ENCODE measurements around the gene PSD4.

PSD4 gene

DNA sequence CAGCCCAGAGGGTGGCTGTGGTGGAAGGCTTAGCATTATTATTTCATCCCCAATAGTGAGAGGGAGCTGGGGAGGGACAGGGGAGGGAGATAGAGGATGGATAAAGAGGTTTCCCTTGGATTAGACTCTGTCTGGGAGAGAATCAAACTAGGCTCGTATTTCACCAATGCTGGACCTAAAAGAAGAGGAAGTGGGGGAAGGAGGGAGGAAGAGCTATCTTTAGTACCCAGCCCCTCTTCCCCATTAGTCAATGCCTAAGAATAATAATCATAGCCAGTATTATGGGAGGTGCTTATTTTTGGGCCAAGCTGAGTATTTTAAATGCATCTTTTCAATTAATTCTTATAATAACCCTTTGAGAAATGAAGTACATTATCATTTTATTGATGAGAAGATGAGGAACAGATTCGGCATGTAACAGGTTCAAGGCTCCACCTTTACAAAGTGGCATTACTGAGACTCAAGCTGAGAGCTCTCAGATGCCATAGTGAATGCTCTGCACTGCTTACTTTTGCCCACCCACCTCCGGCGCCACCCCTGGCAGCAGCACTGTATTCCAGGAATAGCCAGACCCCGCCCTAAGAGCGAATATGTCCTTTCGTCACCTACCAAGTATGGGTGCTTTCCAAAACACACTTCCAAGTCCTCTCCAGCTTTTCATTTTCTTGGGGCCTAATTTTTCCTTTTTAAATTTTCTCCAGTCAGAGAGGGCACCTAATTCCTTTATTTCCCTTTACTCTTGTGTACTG is 83.9 kb downstream of the PSD4 start:
- no peak for TF ChIP-seq EZH2phosphoT487 (conservative IDR thresholded peaks at IDR 0.05; ENCODE audit: low read length)
- TF ChIP-seq, protein P1, sequence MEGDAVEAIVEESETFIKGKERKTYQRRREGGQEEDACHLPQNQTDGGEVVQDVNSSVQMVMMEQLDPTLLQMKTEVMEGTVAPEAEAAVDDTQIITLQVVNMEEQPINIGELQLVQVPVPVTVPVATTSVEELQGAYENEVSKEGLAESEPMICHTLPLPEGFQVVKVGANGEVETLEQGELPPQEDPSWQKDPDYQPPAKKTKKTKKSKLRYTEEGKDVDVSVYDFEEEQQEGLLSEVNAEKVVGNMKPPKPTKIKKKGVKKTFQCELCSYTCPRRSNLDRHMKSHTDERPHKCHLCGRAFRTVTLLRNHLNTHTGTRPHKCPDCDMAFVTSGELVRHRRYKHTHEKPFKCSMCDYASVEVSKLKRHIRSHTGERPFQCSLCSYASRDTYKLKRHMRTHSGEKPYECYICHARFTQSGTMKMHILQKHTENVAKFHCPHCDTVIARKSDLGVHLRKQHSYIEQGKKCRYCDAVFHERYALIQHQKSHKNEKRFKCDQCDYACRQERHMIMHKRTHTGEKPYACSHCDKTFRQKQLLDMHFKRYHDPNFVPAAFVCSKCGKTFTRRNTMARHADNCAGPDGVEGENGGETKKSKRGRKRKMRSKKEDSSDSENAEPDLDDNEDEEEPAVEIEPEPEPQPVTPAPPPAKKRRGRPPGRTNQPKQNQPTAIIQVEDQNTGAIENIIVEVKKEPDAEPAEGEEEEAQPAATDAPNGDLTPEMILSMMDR (IDR thresholded peaks at IDR 0.05; ENCODE audit: insufficient read depth, low read length, poor library complexity, severe bottlenecking), result no peak
- H3K4me2 ChIP-seq (ENCODE audit: low read depth, low read length, poor library complexity, severe bottlenecking), result no peak overlapping the region
- no peak overlapping the region for H3K27ac ChIP-seq (ENCODE audit: low read depth, low read length)
- no peak overlapping the region for H3K4me3 ChIP-seq (ENCODE audit: insufficient read depth, low read length, poor library complexity, severe bottlenecking)
- no peak overlapping the region for H2AFZ ChIP-seq (ENCODE audit: low read depth, low read length, severe bottlenecking)
- H3K9ac ChIP-seq (ENCODE audit: low read length), result no peak overlapping the region
- H4K20me1 ChIP-seq (ENCODE audit: low read depth, low read length), result no peaks in the 10 kb centered on the region
- no peaks in the 10 kb centered on the region for H3K9me3 ChIP-seq (ENCODE audit: insufficient read depth, low read length)
- H3K27me3 ChIP-seq (ENCODE audit: low read length), result no peaks in the 10 kb centered on the region
- no peaks in the 10 kb centered on the region for H3K36me3 ChIP-seq (ENCODE audit: low read length)
- no peaks in the 10 kb centered on the region for H3F3A ChIP-seq (ENCODE audit: insufficient read depth)
- no peaks in the 10 kb centered on the region for H3K79me2 ChIP-seq (ENCODE audit: insufficient read depth, low read length)
- H3K9me2 ChIP-seq (replicated peaks; ENCODE audit: insufficient read depth, low read length), result no peaks in the 10 kb centered on the region

GRCh38 chr2:113258471-113259147 is 84.8 kb downstream of the PSD4 start:
- Histone ChIP-seq H3K4me2 (ENCODE audit: low read depth, low read length, poor library complexity, severe bottlenecking) (no peak overlapping the region), H4K20me1 (ENCODE audit: low read depth, low read length) (no peaks in the 10 kb centered on the region), H3K79me2 (ENCODE audit: insufficient read depth, low read length) (no peaks in the 10 kb centered on the region), H3K4me3 (ENCODE audit: insufficient read depth, low read length, poor library complexity, severe bottlenecking) (no peak overlapping the region), H3K27ac (ENCODE audit: low read depth, low read length) (no peak overlapping the region), H3K9me2 (replicated peaks; ENCODE audit: insufficient read depth, low read length) (no peaks in the 10 kb centered on the region), H2AFZ (ENCODE audit: low read depth, low read length, severe bottlenecking) (no peak overlapping the region), H3K9me3 (ENCODE audit: insufficient read depth, low read length) (no peaks in the 10 kb centered on the region), H3K9ac (ENCODE audit: low read length) (no peak overlapping the region), H3K36me3 (ENCODE audit: low read length) (no peaks in the 10 kb centered on the region), H3K27me3 (ENCODE audit: low read length) (no peaks in the 10 kb centered on the region), H3F3A (ENCODE audit: insufficient read depth) (no peaks in the 10 kb centered on the region)
- TF ChIP-seq, protein P1 (IDR thresholded peaks at IDR 0.05; ENCODE audit: insufficient read depth, low read length, poor library complexity, severe bottlenecking), result no peak
- no peak for TF ChIP-seq EZH2phosphoT487 (conservative IDR thresholded peaks at IDR 0.05; ENCODE audit: low read length)
